K562 (cell line): ENCODE data around the gene PCP4L1. TPM values are rescaled to one million over a fixed set of nuclear protein-coding genes. Genes with fewer than 3 reads are reported as not detected.
A peak's percentile ranks its signal among the peaks of the same experiment; 100 is the strongest.

Experiments
- DMBX1 ChIP-seq: fragments of 250-450 bp; sonication (Bioruptor Pico); IDR thresholded peaks from 2 replicates; pipeline ENCODE4 v1.8.0; 2022; ENCODE audit warnings: inconsistent platforms, mild to moderate bottlenecking, moderate library complexity, borderline replicate concordance
- ELF1 ChIP-seq: fragments of 200-800 bp; sonication (Bioruptor generic); IDR thresholded peaks from 2 replicates; pipeline ENCODE4 v1.6.1; 2016; ENCODE audit warnings: missing genetic modification characterization, missing compliant biosample characterization
- MXI1 ChIP-seq: IDR thresholded peaks from 2 replicates; pipeline ENCODE4 v1.6.1; 2011; ENCODE audit warnings: low read depth, mild to moderate bottlenecking, improper control_type of control experiment, low read length
- NCOA4 ChIP-seq: fragments of 450-650 bp; IDR thresholded peaks from 2 replicates; pipeline ENCODE4 v1.6.1; 2018; ENCODE audit warnings: mild to moderate bottlenecking; ENCODE audit not compliant: partially characterized antibody
- NCOR1 ChIP-seq: fragments of 450-650 bp; IDR thresholded peaks from 2 replicates; pipeline ENCODE4 v1.6.1; 2016; ENCODE audit warnings: mild to moderate bottlenecking, moderate library complexity
- NR2C2 ChIP-seq, 2 experiments: fragments of 200-800 bp in 1 of 2; sonication (Bioruptor generic) in 1 of 2; sonication (generic) in 1 of 2; formaldehyde crosslinking in 1 of 2; IDR thresholded peaks; 2 replicates each; pipeline versions ENCODE4 v1.6.1 to v1.8.0; 2016 to 2022; ENCODE audit warnings: mild to moderate bottlenecking in 1 of 2, missing compliant biosample characterization in 1 of 2, missing genetic modification characterization in 1 of 2, missing genetic modification reagents in 1 of 2
- NUFIP1 ChIP-seq: fragments of 450-650 bp; IDR thresholded peaks from 2 replicates; pipeline ENCODE4 v1.6.1; 2018; ENCODE audit not compliant: partially characterized antibody
- PTTG1 ChIP-seq: fragments of 450-650 bp; IDR thresholded peaks from 2 replicates; pipeline ENCODE4 v1.6.1; 2016; ENCODE audit warnings: low read depth, mild to moderate bottlenecking, missing genetic modification characterization, missing compliant biosample characterization
- RFX1 ChIP-seq: fragments of 450-650 bp; IDR thresholded peaks from 2 replicates; pipeline ENCODE4 v1.6.1; 2016; ENCODE audit warnings: mild to moderate bottlenecking, moderate library complexity
- SP2 ChIP-seq: IDR thresholded peaks from 2 replicates; pipeline ENCODE4 v1.6.1; 2011; ENCODE audit warnings: mild to moderate bottlenecking, low read depth, low read length, moderate library complexity; ENCODE audit not compliant: poor library complexity, severe bottlenecking; ENCODE audit errors: extremely low read depth
- ZNF12 ChIP-seq: sonication (generic); formaldehyde crosslinking; IDR thresholded peaks from 2 replicates; pipeline ENCODE4 v1.4.0; 2020; ENCODE audit warnings: mild to moderate bottlenecking, missing genetic modification reagents
- ZNF561 ChIP-seq: fragments of 450-650 bp; formaldehyde crosslinking; conservative IDR thresholded peaks from 2 replicates; pipeline ENCODE4 v1.4.0; 2020; ENCODE audit warnings: mild to moderate bottlenecking, moderate library complexity
- polyA plus RNA-seq, 8 experiments: library from polyadenylated mRNA; depleted of rRNA in 4 of 8; stranded (reverse) in 5 of 8; unstranded in 3 of 8; fragments of >200 nt; fragmentation: Nextera tagmentation in 2 of 8; fragmentation: Illumina TruSeq in 1 of 8; extraction: Ambion mirVana in 2 of 8; extraction: Trizol in 1 of 8; gene quantifications; 2 replicates each; pipeline versions ENCODE4 v1.2.1 to v1.2.3, GENCODE V29; 2011 to 2014; ENCODE audit warnings: inconsistent platforms in 1 of 8, missing spikeins in 1 of 8
- total RNA-seq, 7 experiments: library from RNA; depleted of rRNA in 6 of 7; stranded (reverse); fragments of >200 nt in 6 of 7; fragmentation: Illumina TruSeq in 2 of 7; extraction: Trizol in 2 of 7; gene quantifications; 2 replicates each; pipeline versions ENCODE4 v1.2.1 to v1.2.3, GENCODE V29; 2011 to 2021; ENCODE audit warnings: low replicate concordance in 1 of 7
- TF ChIP-seq, protein P1 (sequence below), 2 experiments: fragments of 200-800 bp in 1 of 2; sonication (Bioruptor generic) in 1 of 2; sonication (generic) in 1 of 2; formaldehyde crosslinking in 1 of 2; IDR thresholded peaks in 1 of 2; conservative IDR thresholded peaks in 1 of 2; 2 replicates each; pipeline versions ENCODE4 v1.5.0 to v1.6.1; 2016 to 2020; ENCODE audit warnings: missing compliant biosample characterization in 1 of 2, missing genetic modification characterization in 1 of 2, missing genetic modification reagents in 1 of 2
- TF ChIP-seq, protein P2 (sequence below): sonication (generic); formaldehyde crosslinking; IDR thresholded peaks from 2 replicates; pipeline ENCODE4 v1.9.0; 2022; ENCODE audit warnings: mild to moderate bottlenecking, missing genetic modification reagents
- TF ChIP-seq, protein P3 (sequence below): fragments of 250-450 bp; sonication (Bioruptor Pico); IDR thresholded peaks from 2 replicates; pipeline ENCODE4 v1.9.0; 2021; ENCODE audit warnings: mild to moderate bottlenecking
- TF ChIP-seq, protein P4 (sequence below): sonication (generic); formaldehyde crosslinking; IDR thresholded peaks from 2 replicates; pipeline ENCODE4 v1.8.1; 2023; ENCODE audit warnings: mild to moderate bottlenecking, missing genetic modification reagents, moderate library complexity
- TF ChIP-seq, protein P5 (sequence below): sonication (generic); formaldehyde crosslinking; IDR thresholded peaks from 2 replicates; pipeline ENCODE4 v1.8.0; 2022; ENCODE audit warnings: mild to moderate bottlenecking, missing genetic modification reagents

The PCP4L1 gene
- total and polyA plus RNA-seq, 9 of the 15 experiments (the other 6 are each of a cell fraction or from before 2014, with no cell fraction given): not detected

DNA sequence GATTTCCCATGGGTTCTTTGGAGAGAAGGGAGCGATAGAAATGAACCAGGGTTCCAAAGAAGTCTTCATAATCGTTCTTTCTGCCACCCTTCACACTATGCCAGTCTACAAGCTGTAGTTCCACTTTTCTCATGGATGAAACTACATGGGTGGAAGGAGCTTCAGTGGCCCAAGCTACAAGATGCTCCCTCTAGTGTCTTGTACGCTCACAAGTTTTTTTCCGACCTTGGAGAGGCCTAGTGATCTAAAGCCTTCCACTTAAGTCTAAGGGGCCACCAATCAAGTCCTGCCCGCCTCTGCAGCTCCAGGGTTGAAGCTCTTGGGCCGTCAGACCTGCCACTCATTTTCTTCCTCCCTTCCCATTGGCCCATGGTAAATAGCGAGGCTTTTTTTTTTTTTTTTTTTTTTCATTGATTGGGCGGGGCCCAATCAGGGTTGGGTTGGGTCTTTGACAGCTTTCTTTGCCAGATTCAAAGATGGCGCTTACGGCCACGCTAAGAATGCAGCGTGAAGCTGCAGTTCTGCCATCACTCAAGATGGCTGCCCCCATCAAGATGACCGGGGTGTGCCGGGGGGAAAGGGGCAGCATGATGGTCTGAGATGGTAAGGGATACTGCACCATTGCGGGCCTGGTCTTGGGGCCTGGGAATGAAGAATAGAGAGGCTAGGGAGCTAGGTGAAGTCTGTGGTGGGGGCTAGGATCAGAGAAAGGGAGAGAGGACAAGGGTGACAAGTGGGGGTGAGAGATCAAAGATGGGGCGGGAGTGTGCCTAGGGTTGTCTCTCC is 32.8 kb upstream of the PCP4L1 start, which contains the start of gene TOMM40L (continued):
- TF ChIP-seq, protein P1, sequence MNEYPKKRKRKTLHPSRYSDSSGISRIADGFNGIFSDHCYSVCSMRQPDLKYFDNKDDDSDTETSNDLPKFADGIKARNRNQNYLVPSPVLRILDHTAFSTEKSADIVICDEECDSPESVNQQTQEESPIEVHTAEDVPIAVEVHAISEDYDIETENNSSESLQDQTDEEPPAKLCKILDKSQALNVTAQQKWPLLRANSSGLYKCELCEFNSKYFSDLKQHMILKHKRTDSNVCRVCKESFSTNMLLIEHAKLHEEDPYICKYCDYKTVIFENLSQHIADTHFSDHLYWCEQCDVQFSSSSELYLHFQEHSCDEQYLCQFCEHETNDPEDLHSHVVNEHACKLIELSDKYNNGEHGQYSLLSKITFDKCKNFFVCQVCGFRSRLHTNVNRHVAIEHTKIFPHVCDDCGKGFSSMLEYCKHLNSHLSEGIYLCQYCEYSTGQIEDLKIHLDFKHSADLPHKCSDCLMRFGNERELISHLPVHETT (CRISPR knock-in tag; conservative IDR thresholded peaks at IDR 0.05 in 1 of 2, IDR thresholded peaks at IDR 0.05 in 1 of 2): peak in 1 of 2 experiments; percentile 39; a peak in 1 of 4 replicates
- TF ChIP-seq NCOR1 (no peak), NCOA4 (no peak), MXI1 (peak; percentile 81), NUFIP1 (no peak), ZNF561 (CRISPR knock-in tag) (no peak), NR2C2 (CRISPR knock-in tag; IDR thresholded peaks at IDR 0.05) (no peak), NR2C2 (tag; IDR thresholded peaks at IDR 0.05) (peak; percentile 84), RFX1 (no peak), ZNF12 (CRISPR knock-in tag) (no peak), SP2 (peak; percentile 69), ELF1 (tag) (no peak), DMBX1 (no peak), PTTG1 (tag) (no peak)
- TF ChIP-seq, protein P2, sequence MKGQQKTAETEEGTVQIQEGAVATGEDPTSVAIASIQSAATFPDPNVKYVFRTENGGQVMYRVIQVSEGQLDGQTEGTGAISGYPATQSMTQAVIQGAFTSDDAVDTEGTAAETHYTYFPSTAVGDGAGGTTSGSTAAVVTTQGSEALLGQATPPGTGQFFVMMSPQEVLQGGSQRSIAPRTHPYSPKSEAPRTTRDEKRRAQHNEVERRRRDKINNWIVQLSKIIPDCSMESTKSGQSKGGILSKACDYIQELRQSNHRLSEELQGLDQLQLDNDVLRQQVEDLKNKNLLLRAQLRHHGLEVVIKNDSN (CRISPR knock-in tag): no peak
- TF ChIP-seq, protein P3, sequence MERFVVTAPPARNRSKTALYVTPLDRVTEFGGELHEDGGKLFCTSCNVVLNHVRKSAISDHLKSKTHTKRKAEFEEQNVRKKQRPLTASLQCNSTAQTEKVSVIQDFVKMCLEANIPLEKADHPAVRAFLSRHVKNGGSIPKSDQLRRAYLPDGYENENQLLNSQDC (CRISPR knock-in tag): no peak
- TF ChIP-seq, protein P4, sequence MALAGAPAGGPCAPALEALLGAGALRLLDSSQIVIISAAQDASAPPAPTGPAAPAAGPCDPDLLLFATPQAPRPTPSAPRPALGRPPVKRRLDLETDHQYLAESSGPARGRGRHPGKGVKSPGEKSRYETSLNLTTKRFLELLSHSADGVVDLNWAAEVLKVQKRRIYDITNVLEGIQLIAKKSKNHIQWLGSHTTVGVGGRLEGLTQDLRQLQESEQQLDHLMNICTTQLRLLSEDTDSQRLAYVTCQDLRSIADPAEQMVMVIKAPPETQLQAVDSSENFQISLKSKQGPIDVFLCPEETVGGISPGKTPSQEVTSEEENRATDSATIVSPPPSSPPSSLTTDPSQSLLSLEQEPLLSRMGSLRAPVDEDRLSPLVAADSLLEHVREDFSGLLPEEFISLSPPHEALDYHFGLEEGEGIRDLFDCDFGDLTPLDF (CRISPR knock-in tag): peak; percentile 35; the same call in 1 of the 2 replicates
- TF ChIP-seq, protein P5, sequence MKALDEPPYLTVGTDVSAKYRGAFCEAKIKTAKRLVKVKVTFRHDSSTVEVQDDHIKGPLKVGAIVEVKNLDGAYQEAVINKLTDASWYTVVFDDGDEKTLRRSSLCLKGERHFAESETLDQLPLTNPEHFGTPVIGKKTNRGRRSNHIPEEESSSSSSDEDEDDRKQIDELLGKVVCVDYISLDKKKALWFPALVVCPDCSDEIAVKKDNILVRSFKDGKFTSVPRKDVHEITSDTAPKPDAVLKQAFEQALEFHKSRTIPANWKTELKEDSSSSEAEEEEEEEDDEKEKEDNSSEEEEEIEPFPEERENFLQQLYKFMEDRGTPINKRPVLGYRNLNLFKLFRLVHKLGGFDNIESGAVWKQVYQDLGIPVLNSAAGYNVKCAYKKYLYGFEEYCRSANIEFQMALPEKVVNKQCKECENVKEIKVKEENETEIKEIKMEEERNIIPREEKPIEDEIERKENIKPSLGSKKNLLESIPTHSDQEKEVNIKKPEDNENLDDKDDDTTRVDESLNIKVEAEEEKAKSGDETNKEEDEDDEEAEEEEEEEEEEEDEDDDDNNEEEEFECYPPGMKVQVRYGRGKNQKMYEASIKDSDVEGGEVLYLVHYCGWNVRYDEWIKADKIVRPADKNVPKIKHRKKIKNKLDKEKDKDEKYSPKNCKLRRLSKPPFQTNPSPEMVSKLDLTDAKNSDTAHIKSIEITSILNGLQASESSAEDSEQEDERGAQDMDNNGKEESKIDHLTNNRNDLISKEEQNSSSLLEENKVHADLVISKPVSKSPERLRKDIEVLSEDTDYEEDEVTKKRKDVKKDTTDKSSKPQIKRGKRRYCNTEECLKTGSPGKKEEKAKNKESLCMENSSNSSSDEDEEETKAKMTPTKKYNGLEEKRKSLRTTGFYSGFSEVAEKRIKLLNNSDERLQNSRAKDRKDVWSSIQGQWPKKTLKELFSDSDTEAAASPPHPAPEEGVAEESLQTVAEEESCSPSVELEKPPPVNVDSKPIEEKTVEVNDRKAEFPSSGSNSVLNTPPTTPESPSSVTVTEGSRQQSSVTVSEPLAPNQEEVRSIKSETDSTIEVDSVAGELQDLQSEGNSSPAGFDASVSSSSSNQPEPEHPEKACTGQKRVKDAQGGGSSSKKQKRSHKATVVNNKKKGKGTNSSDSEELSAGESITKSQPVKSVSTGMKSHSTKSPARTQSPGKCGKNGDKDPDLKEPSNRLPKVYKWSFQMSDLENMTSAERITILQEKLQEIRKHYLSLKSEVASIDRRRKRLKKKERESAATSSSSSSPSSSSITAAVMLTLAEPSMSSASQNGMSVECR: peak; percentile 63; the same call in 1 of the 2 replicates
